ENCODE measurements around the gene MUC2. TPM values are rescaled to one million over a fixed set of nuclear protein-coding genes. Genes with fewer than 3 reads are reported as not detected.

MUC2 gene
- total and polyA plus RNA-seq, 2 of the 4 experiments (the other 2 are of a cell fraction), result not detected

DNA sequence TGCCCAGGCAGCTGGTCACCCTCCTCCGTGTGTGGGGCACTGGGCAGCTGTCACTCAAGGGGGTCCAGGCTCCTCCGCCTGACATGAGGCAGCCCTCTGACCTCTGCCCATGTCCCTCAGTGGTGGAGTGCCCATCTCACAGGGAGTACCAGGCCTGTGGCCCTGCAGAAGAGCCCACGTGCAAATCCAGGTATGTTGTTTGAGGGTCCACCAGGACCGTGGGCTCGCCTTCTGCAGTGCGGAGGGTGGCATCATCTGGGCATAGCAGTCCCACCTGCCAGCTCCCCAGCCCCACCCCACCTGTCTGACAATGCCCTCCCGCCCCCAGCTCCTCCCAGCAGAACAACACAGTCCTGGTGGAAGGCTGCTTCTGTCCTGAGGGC lies 30.5 kb downstream of the MUC2 start:
- Histone ChIP-seq H2BK20ac (ENCODE audit: low read depth, low read length) (no peak overlapping the region), H3K9me3 (ENCODE audit: control insufficient read depth, insufficient read depth, low read length) (peaks cover 6% of the 10 kb centered on the region; the same call in 1 of the 2 replicates), H3K4me2 (ENCODE audit: low read depth, low read length) (no peak overlapping the region), H3K9ac (ENCODE audit: low read depth, low read length) (no peak overlapping the region), H2BK120ac (ENCODE audit: low read depth, low read length) (no peak overlapping the region), H3K18ac (ENCODE audit: low read depth, low read length) (no peak overlapping the region), H3K9me1 (ENCODE audit: insufficient read depth, low read length) (no peaks in the 10 kb centered on the region), H4K8ac (ENCODE audit: low read depth in 2 of 2, low read length in 2 of 2) (no peak overlapping the region), H3K4me3 (ENCODE audit: insufficient read depth, low read depth, low read length) (no peak overlapping the region), H3K79me1 (ENCODE audit: low read depth in 1 of 2, low read length in 2 of 2) (no peaks in the 10 kb centered on the region), H3K27me3 (ENCODE audit: control insufficient read depth, insufficient read depth, low read length) (peaks cover 18% of the 10 kb centered on the region; the same call in 1 of the 2 replicates), H3K56ac (ENCODE audit: extremely low read depth, insufficient read depth, low read length) (no peak overlapping the region), H4K20me1 (ENCODE audit: insufficient read depth, low read length) (no peaks in the 10 kb centered on the region), H2AK9ac (replicated peaks; ENCODE audit: low read depth, low read length, poor library complexity) (no peak overlapping the region), H3K27ac (ENCODE audit: insufficient read depth, low read length) (no peak overlapping the region), H3K4ac (ENCODE audit: low read depth, low read length) (no peak overlapping the region), H2AK5ac (ENCODE audit: low read depth, low read length) (no peak overlapping the region), H2AFZ (replicated peaks; ENCODE audit: low read length, poor library complexity) (no peak overlapping the region), H2BK15ac (ENCODE audit: low read depth, low read length) (no peak overlapping the region), H3K36me3 (ENCODE audit: control insufficient read depth, insufficient read depth, low read length) (no peaks in the 10 kb centered on the region), H4K5ac (ENCODE audit: low read depth, low read length) (no peak overlapping the region), H3K4me1 (ENCODE audit: control insufficient read depth, insufficient read depth, low read length) (no peaks in the 10 kb centered on the region), H2BK5ac (ENCODE audit: low read depth, low read length, poor library complexity, severe bottlenecking) (no peak overlapping the region), H3K23ac (ENCODE audit: low read depth, low read length) (no peak overlapping the region), H3K14ac (replicated peaks; ENCODE audit: low read depth, low read length) (no peak overlapping the region), H4K91ac (ENCODE audit: insufficient read depth, low read depth, low read length) (no peak overlapping the region)
- in situ Hi-C loops (cut with MboI; ENCODE audit: low sequenced_read_pairs), result no loop called here
- TF ChIP-seq RFX5 (IDR thresholded peaks at IDR 0.05; ENCODE audit: low read depth, low read length) (no peak), RCOR1 (IDR thresholded peaks at IDR 0.05; ENCODE audit: insufficient replicate concordance, low read length) (no peak)
- WGBS, 2 experiments (ENCODE audit: extremely low coverage in 2 of 2, insufficient read length in 1 of 2), result 60% methylated on average over 3 of the region's 7 CpGs; no CpG with 5 or more reads in 1 of the 2 experiments
- no TSS peak for BruUV-seq (replicated peaks)
- intact Hi-C loops (cut with micrococcal nuclease), result no loop called here
- dilution Hi-C loops (cut with HindIII; ENCODE audit: low sequenced_read_pairs, unreplicated experiment), result no loop called here
- no peak for DNase-seq
- ChIA-PET POLR2A (ENCODE audit: unreplicated experiment) (no interaction called here), CTCF (no interaction called here)
- no peak for ATAC-seq (ENCODE audit: low read depth)

Data from IMR-90 (cell line).